Fibroblast of mammary gland (primary cell): Measurements from ENCODE around the gene SLC20A1.

Source experiments
- DNase-seq: peaks from one replicate; pipeline ENCODE4 v3.0.0-alpha.2; 2010; ENCODE audit warnings: low read depth
- H3K4me3 ChIP-seq: 2 replicates; pipeline ENCODE4 v1.5.1; 2011; ENCODE audit warnings: low read depth, mild to moderate bottlenecking, low read length, moderate library complexity; ENCODE audit not compliant: control insufficient read depth
- TF ChIP-seq, protein P1 (sequence below): conservative IDR thresholded peaks from 2 replicates; pipeline ENCODE4 v1.5.1; 2011; ENCODE audit warnings: low read depth, low read length, inconsistent platforms; ENCODE audit not compliant: control insufficient read depth, insufficient read depth

SLC20A1 gene

DNA sequence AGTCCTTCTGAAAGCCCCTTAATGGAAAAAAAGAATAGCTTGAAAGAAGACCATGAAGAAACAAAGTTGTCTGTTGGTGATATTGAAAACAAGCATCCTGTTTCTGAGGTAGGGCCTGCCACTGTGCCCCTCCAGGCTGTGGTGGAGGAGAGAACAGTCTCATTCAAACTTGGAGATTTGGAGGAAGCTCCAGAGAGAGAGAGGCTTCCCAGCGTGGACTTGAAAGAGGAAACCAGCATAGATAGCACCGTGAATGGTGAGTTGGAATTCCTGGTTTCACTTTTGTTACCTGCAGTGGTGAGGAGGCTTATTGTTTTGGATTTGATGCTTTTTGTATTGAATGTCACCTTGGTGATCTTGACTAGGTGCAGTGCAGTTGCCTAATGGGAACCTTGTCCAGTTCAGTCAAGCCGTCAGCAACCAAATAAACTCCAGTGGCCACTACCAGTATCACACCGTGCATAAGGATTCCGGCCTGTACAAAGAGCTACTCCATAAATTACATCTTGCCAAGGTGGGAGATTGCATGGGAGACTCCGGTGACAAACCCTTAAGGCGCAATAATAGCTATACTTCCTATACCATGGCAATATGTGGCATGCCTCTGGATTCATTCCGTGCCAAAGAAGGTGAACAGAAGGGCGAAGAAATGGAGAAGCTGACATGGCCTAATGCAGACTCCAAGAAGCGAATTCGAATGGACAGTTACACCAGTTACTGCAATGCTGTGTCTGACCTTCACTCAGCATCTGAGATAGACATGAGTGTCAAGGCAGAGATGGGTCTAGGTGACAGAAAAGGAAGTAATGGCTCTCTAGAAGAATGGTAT lies 13.3 kb downstream of the SLC20A1 start:
- H3K4me3 ChIP-seq: no peak overlapping the region
- TF ChIP-seq, protein P1, sequence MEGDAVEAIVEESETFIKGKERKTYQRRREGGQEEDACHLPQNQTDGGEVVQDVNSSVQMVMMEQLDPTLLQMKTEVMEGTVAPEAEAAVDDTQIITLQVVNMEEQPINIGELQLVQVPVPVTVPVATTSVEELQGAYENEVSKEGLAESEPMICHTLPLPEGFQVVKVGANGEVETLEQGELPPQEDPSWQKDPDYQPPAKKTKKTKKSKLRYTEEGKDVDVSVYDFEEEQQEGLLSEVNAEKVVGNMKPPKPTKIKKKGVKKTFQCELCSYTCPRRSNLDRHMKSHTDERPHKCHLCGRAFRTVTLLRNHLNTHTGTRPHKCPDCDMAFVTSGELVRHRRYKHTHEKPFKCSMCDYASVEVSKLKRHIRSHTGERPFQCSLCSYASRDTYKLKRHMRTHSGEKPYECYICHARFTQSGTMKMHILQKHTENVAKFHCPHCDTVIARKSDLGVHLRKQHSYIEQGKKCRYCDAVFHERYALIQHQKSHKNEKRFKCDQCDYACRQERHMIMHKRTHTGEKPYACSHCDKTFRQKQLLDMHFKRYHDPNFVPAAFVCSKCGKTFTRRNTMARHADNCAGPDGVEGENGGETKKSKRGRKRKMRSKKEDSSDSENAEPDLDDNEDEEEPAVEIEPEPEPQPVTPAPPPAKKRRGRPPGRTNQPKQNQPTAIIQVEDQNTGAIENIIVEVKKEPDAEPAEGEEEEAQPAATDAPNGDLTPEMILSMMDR: no peak
- no peak for DNase-seq

DNA sequence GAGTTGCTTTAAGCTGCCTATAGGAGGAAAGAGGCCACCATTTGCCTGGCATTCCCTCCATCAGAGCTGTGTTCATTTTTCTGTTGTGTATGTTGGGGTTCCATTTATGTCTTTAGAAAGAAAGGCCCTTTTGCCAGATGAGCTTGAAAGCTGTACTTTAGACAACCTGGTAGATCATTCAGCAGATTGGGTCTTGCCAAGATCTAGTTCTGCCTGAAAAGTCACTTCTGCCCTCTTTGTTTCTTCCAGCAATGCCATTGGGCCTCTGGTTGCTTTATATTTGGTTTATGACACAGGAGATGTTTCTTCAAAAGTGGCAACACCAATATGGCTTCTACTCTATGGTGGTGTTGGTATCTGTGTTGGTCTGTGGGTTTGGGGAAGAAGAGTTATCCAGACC lies 14.4 kb downstream of the SLC20A1 start:
- TF ChIP-seq, protein P1: no peak
- no peak overlapping the region for H3K4me3 ChIP-seq
- no peak for DNase-seq

- TF ChIP-seq, protein P1: no peak
- DNase-seq: no peak
- H3K4me3 ChIP-seq: no peak overlapping the region
Measured at GRCh38 chr2:112661656-112662305, 16.0 kb downstream of the SLC20A1 start.

DNA sequence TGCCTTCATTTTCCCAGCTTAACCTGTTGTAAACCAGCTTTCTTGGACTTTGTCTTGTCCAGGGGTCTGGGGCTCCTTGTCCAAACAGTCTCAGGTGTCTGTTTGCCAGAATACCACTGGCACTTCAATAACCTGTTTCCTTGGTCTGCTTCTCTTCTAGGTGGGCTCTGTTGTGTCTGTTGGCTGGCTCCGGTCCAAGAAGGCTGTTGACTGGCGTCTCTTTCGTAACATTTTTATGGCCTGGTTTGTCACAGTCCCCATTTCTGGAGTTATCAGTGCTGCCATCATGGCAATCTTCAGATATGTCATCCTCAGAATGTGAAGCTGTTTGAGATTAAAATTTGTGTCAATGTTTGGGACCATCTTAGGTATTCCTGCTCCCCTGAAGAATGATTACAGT lies 17.0 kb downstream of the SLC20A1 start:
- TF ChIP-seq, protein P1: no peak
- H3K4me3 ChIP-seq: no peak overlapping the region
- no peak for DNase-seq

GRCh38 chr2:112664689-112665088 lies 18.9 kb downstream of the SLC20A1 start:
- TF ChIP-seq, protein P1: no peak

GRCh38 chr2:112665113-112665780 lies 19.5 kb downstream of the SLC20A1 start:
- no peak overlapping the region for H3K4me3 ChIP-seq
- no peak for DNase-seq
- TF ChIP-seq, protein P1: no peak

More at GRCh38 chr2:112664689-112665088, 18.9 kb downstream of the SLC20A1 start:
- DNase-seq: no peak
- H3K4me3 ChIP-seq: no peak overlapping the region
